SH-SY5Y (cell line): Measurements from ENCODE around the gene DIP2C.

ENCODE experiments used
- GATA2 ChIP-seq: IDR thresholded peaks from 2 replicates; pipeline ENCODE4 v1.6.1; 2011; ENCODE audit warnings: mild to moderate bottlenecking, low read depth, low read length
- GATA3 ChIP-seq: IDR thresholded peaks from 2 replicates; pipeline ENCODE4 v1.6.1; 2011; ENCODE audit warnings: low read depth, mild to moderate bottlenecking, low read length, moderate library complexity

GRCh38 chr10:511849-512191 is 177.6 kb downstream of the DIP2C start:
- TF ChIP-seq GATA3 (no peak), GATA2 (no peak)
